A549 (cell line): ENCODE measurements around the gene PRRG2. TPM values are rescaled to one million over a fixed set of nuclear protein-coding genes. Genes with fewer than 3 reads are reported as not detected.

Experiments used
- ATAC-seq, 2 experiments: fragments of 200-7000 bp in 1 of 2; fragments of >200 bp in 1 of 2; cut with Nextera tagmentation in 1 of 2; cut with Tn5 transposase in 1 of 2; 3 replicates each; pipeline versions ENCODE4 v1.8.0 to v1.9.1; 2018 to 2020; ENCODE audit warnings: mild to moderate bottlenecking in 1 of 2, moderate library complexity in 1 of 2
- CTCF ChIA-PET: fragments of 300-600 bp; sonication (Branson Sonifier 250); formaldehyde crosslinking; extraction: SDS; loops from one replicate; lab custom pipeline; 2021; ENCODE audit warnings: antibody characterized with exemption, inconsistent platforms; lab: Yijun Ruan, JAX
- POLR2A ChIA-PET: fragments of 350-600 bp; formaldehyde crosslinking; extraction: SDS; loops from one replicate; lab custom pipeline; 2021; ENCODE audit warnings: antibody characterized with exemption, inconsistent platforms; lab: Yijun Ruan, JAX
- DNase-seq, 2 experiments: peaks; one replicate each; pipeline versions ENCODE4 v3.0.0 to v3.0.0-alpha.2; 2011 to 2016; ENCODE audit warnings: low read depth in 1 of 2, low spot score in 1 of 2
- FAIRE-seq: peaks from 2 replicates; lab custom pipeline; 2011; peaks lifted over from hg19 to GRCh38; lab: Jason Lieb, UNC
- H3K27ac ChIP-seq, 2 experiments: fragments of >200 bp; sonication (Bioruptor Twin); formaldehyde crosslinking; 3 replicates each; pipeline ENCODE4 v1.5.1; 2016 to 2017
- H3K4me1 ChIP-seq: fragments of >200 bp; sonication (Bioruptor Twin); formaldehyde crosslinking; 3 replicates; pipeline ENCODE4 v1.6.1; 2016
- H3K4me2 ChIP-seq: fragments of >200 bp; sonication (Bioruptor Twin); formaldehyde crosslinking; 3 replicates; pipeline ENCODE4 v1.6.1; 2016
- H3K4me3 ChIP-seq: fragments of >200 bp; sonication (Bioruptor Twin); formaldehyde crosslinking; 3 replicates; pipeline ENCODE4 v1.5.1; 2016
- H3K9me3 ChIP-seq: fragments of >200 bp; sonication (Bioruptor Twin); formaldehyde crosslinking; 3 replicates; pipeline ENCODE4 v1.6.1; 2016
- CEBPB ChIP-seq, 2 experiments: fragments of >200 bp in 1 of 2; sonication (Bioruptor Twin) in 1 of 2; formaldehyde crosslinking in 1 of 2; IDR thresholded peaks; 2 replicates each; pipeline ENCODE4 v1.6.1; 2012 to 2016
- EP300 ChIP-seq, 2 experiments: fragments of >200 bp; sonication (Bioruptor Twin); formaldehyde crosslinking; IDR thresholded peaks; 2 replicates in 1 of 2; 3 replicates in 1 of 2; pipeline ENCODE4 v1.6.1; 2016 to 2017
- FOSB ChIP-seq: fragments of 250-450 bp; sonication (Bioruptor Pico); IDR thresholded peaks from 2 replicates; pipeline ENCODE4 v1.5.0; 2020; ENCODE audit warnings: mild to moderate bottlenecking, moderate library complexity
- FOSL2 ChIP-seq, 2 experiments: fragments of 450-650 bp in 1 of 2; fragments of >200 bp in 1 of 2; sonication (Bioruptor Twin) in 1 of 2; formaldehyde crosslinking; IDR thresholded peaks; 2 replicates each; pipeline versions ENCODE4 v1.5.0 to v1.6.1; 2016 to 2020; ENCODE audit warnings: mild to moderate bottlenecking in 1 of 2, moderate library complexity in 1 of 2
- GATA3 ChIP-seq: IDR thresholded peaks from 2 replicates; pipeline ENCODE4 v1.6.1; 2012; ENCODE audit warnings: borderline replicate concordance
- HDAC2 ChIP-seq: fragments of 200-600 bp; sonication (generic); IDR thresholded peaks from 2 replicates; pipeline ENCODE4 v1.6.1; 2016
- MAFK ChIP-seq: fragments of 450-650 bp; IDR thresholded peaks from 2 replicates; pipeline ENCODE4 v1.6.1; 2014; ENCODE audit not compliant: partially characterized antibody
- NPAS2 ChIP-seq: fragments of 250-450 bp; sonication (Bioruptor Pico); IDR thresholded peaks from 2 replicates; pipeline ENCODE4 v1.8.0; 2022; ENCODE audit warnings: mild to moderate bottlenecking, moderate library complexity, borderline replicate concordance
- POLR2AphosphoS2 ChIP-seq: conservative IDR thresholded peaks from 2 replicates; pipeline ENCODE4 v1.6.1; 2012; ENCODE audit warnings: low read length, improper control_type of control experiment, inconsistent platforms
- RAD21 ChIP-seq, 2 experiments: fragments of >200 bp in 1 of 2; sonication (Bioruptor Twin) in 1 of 2; formaldehyde crosslinking in 1 of 2; IDR thresholded peaks in 1 of 2; conservative IDR thresholded peaks in 1 of 2; 2 replicates in 1 of 2; 3 replicates in 1 of 2; pipeline ENCODE4 v1.6.1; 2012 to 2018; ENCODE audit warnings: inconsistent platforms in 1 of 2
- RARB ChIP-seq: fragments of 250-450 bp; sonication (Bioruptor Pico); IDR thresholded peaks from 2 replicates; pipeline ENCODE4 v1.8.0; 2021; ENCODE audit warnings: mild to moderate bottlenecking, moderate library complexity
- SMC3 ChIP-seq: fragments of >200 bp; sonication (Bioruptor Twin); formaldehyde crosslinking; IDR thresholded peaks from 3 replicates; pipeline ENCODE4 v1.6.1; 2018; ENCODE audit warnings: inconsistent platforms
- TFCP2L1 ChIP-seq: fragments of 250-450 bp; sonication (Bioruptor Pico); IDR thresholded peaks from 2 replicates; pipeline ENCODE4 v1.5.0; 2021; ENCODE audit warnings: mild to moderate bottlenecking
- WGBS: methylation state at CpG from one replicate; pipeline ENCODE4 v1.1.6; 2017; ENCODE audit errors: missing lambda C conversion rate; 5-methylcytosine and 5-hydroxymethylcytosine counted together
- polyA plus RNA-seq, 4 experiments: library from polyadenylated mRNA; depleted of rRNA in 3 of 4; stranded (reverse); fragments of >200 nt; fragmentation: RNase III in 1 of 4; extraction: RNeasy Plus Mini Kit Qiagen cat#74134 plus additional on column Dnase treatment in 1 of 4; gene quantifications; 2 replicates in 3 of 4; 3 replicates in 1 of 4; pipeline ENCODE4 v1.2.3, GENCODE V29; 2011 to 2017
- TF ChIP-seq, protein P1 (sequence below): fragments of >200 bp; sonication (Bioruptor Twin); formaldehyde crosslinking; IDR thresholded peaks from 3 replicates; pipeline ENCODE4 v1.6.1; 2016
- TF ChIP-seq, protein P2 (sequence below): fragments of 200-600 bp; sonication (generic); IDR thresholded peaks from 2 replicates; pipeline ENCODE4 v1.6.1; 2016; ENCODE audit warnings: antibody characterized with exemption, mild to moderate bottlenecking, moderate library complexity
- TF ChIP-seq, protein P3 (sequence below): IDR thresholded peaks from 2 replicates; pipeline ENCODE4 v1.6.1; 2012; ENCODE audit warnings: low read depth, borderline replicate concordance
- TF ChIP-seq, protein P4 (sequence below): fragments of 250-450 bp; sonication (Bioruptor Pico); IDR thresholded peaks from 2 replicates; pipeline ENCODE4 v1.5.0; 2021; ENCODE audit warnings: mild to moderate bottlenecking, moderate library complexity, borderline replicate concordance
- TF ChIP-seq, protein P5 (sequence below): fragments of 150-350 bp; IDR thresholded peaks from 2 replicates; pipeline ENCODE4 v1.6.1; 2014; ENCODE audit warnings: low read depth, mild to moderate bottlenecking, low read length

The PRRG2 gene
- polyA plus RNA-seq, 2 of the 4 experiments (the other 2 are of a cell fraction) = 0.53 to 1.0 TPM

DNA sequence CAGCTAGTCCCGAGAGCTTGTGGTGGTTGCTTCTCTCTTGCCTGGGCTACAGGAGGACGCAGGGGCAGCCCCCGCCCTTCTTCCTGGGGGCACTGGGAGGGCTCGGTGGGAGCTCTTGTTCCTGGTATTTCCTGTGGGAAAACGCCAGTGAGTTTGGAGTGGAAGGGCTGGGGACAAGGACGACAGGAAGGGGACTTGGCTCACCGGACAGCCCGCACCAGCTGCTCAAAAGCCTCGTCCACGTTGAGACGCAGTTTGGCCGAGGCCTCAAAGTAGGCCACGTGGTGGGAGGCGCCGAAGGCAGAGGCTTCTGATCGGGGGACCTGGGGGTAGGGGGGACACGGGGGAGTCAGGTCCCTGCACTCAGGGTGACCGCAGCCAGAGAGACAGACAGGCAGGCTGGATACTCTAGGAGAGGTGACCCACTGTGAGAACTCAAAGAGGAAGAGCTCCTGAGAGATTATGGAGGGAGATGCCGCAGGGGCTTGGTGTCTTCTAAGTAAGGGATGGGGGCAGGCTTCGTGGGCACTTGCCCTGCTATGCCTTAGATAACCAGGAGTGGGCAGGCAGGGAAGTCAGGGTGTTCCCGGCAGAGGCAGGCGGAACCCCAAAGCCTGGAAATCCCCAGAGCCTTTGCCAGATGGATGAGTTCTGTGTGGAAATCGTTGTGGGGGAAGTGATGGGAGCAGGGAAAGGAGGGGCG is 54.6 kb downstream of the PRRG2 start:
- no peak overlapping the region for H3K4me2 ChIP-seq
- peaks cover 20% of the 10 kb centered on the region for H3K4me1 ChIP-seq
- CTCF ChIA-PET = interaction anchor here (0.7 to 1.8 kb wide), 4 partner anchors 21 to 65 kb away, joined by 3 to 4 read pairs (median 4); no protein-coding TSS in a partner anchor
- H3K9me3 ChIP-seq = no peaks in the 10 kb centered on the region
- FAIRE-seq = no peak
- H3K4me3 ChIP-seq = no peak overlapping the region
- DNase-seq = peak in 1 of 2 experiments; percentile 50
- POLR2A ChIA-PET = interaction anchor here (0.9 kb wide), 1 partner anchor 41 kb away, joined by 3 read pairs; no protein-coding TSS in a partner anchor
- ATAC-seq = no peak
- 80% methylated on average over 24 of the region's 24 CpGs for WGBS
- TF ChIP-seq FOSB = peak; percentile 37; the same call in 1 of the 2 replicates
- TF ChIP-seq RAD21 (conservative IDR thresholded peaks at IDR 0.05 in 1 of 2, IDR thresholded peaks at IDR 0.05 in 1 of 2) = no peak
- H3K27ac ChIP-seq = peak overlapping the region in 1 of 2 experiments; percentile 26; a peak in 2 of 6 replicates

DNA sequence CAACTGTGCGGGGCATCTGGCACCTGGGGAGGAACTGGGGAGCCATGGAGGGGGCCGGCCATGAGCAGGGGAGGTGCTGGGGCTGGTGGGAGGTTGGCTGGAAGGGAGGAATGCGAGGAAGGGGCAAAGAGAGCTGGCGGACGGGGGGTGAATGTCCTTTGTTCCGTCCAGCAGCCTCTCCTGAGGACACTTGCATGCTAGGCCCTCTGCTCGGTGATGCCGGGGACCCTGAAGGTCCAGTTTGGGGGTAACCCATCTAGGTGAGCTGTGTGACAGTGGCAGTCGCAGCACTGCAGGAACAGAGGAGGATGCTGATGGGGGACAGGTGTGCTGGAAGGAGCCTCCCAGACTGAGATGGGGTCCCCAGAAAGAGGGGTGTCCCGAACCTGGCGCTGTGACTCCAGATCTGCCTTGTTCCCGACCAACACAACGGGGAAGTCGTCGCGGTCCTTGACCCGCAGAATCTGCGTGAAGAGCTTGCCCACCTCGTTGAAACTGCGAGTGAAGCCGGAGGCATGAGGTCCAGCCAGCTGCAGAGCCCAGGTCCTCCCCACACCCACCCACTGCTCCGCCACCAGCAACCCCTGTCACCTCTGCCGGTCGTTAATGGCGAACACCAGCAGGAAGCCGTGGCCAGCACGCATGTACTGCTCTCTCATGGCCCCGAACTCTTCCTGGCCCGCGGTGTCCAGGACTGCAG is 55.3 kb downstream of the PRRG2 start:
- ATAC-seq = no peak
- H3K27ac ChIP-seq = peak overlapping the region in 1 of 2 experiments; percentile 26; a peak in 2 of 6 replicates
- ChIA-PET POLR2A (interaction anchor here (0.9 kb wide), 1 partner anchor 40 kb away, joined by 3 read pairs; no protein-coding TSS in a partner anchor), CTCF (interaction anchor here (1.0 to 1.8 kb wide), 4 partner anchors 22 to 500 kb away, joined by 3 to 4 read pairs (median 4); no protein-coding TSS in a partner anchor)
- no peak overlapping the region for H3K4me2 ChIP-seq
- no peak for DNase-seq
- no peak for FAIRE-seq
- 91% methylated on average over 30 of the region's 30 CpGs for WGBS
- TF ChIP-seq NPAS2 (CRISPR knock-in tag) = no peak
- TF ChIP-seq SMC3 = no peak
- 0 out of 2 replicates have a peak, but pooled peaks have one; percentile 1 for TF ChIP-seq FOSB
- no peak for TF ChIP-seq POLR2AphosphoS2
- no peaks in the 10 kb centered on the region for H3K9me3 ChIP-seq
- H3K4me3 ChIP-seq = no peak overlapping the region
- peaks cover 20% of the 10 kb centered on the region for H3K4me1 ChIP-seq

DNA sequence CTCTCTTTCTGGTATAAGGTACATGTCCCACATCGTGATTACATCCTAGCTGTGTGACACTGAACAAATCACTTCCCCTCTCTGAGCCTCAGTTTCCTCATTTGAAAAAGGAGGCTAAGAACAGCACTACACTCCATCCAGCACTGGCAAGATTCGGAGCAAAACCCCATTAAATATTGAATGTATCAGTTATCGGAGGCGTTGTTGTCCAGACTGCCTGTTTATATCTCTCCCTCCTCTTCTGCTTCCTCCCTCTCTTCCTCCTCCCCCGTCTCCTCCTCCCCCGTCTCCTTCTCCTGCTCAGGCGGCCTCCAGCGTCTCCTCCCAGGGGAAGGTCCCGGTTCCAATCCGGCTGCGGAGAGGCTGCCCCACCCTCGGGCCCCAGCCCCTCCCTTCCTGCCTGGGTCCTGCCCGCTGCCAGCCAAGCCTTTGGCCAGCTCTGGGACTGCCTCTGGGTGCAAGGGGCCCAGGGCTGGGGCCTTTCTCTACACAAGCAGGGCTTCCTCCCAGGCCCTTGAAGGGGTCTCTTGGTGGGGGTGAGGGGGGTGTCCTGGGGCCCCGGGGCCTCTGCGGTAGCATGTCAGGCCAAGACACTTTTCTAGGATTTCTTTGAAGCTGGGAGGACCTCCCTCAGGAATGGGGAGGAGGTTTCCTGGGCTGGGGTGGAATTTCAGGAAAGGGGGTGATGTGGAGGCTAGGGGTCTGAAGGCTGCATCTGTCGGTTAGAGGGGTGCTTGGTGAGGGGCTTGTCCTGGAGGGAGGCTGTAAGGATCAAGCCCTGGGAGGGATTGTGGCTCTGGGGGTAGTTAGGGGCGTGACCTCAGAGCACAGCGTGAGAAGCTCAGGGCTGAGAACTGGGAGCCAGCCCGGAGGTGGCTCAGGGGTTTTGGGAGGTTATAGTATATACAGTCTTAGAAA is 57.0 kb downstream of the PRRG2 start:
- Histone ChIP-seq H3K4me3 (peak overlapping the region; percentile 32), H3K27ac (peak overlapping the region; percentile 93 to 94), H3K4me1 (peaks cover 24% of the 10 kb centered on the region), H3K4me2 (peak overlapping the region; percentile 97), H3K9me3 (no peaks in the 10 kb centered on the region)
- ChIA-PET CTCF (interaction anchor here (0.6 to 12.4 kb wide), 4 partner anchors 22 to 85 kb away, joined by 3 to 134 read pairs (median 60); partner anchors contain the start of genes BCL2L12 and IRF3), POLR2A (interaction anchor here (0.9 to 1.2 kb wide), 4 partner anchors 38 to 142 kb away, joined by 3 to 4 read pairs (median 4); partner anchors contain the start of genes NOSIP, PRRG2 and RPS11)
- ATAC-seq (peak; percentile 16 to 43), DNase-seq (peak; percentile 85 to 87), FAIRE-seq (no peak)
- WGBS = 6% methylated on average over 11 of the region's 19 CpGs
- TF ChIP-seq, protein P1, sequence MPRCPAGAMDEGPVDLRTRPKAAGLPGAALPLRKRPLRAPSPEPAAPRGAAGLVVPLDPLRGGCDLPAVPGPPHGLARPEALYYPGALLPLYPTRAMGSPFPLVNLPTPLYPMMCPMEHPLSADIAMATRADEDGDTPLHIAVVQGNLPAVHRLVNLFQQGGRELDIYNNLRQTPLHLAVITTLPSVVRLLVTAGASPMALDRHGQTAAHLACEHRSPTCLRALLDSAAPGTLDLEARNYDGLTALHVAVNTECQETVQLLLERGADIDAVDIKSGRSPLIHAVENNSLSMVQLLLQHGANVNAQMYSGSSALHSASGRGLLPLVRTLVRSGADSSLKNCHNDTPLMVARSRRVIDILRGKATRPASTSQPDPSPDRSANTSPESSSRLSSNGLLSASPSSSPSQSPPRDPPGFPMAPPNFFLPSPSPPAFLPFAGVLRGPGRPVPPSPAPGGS = 0 out of 3 replicates have a peak, but pooled peaks have one; percentile 9
- TF ChIP-seq, protein P2, sequence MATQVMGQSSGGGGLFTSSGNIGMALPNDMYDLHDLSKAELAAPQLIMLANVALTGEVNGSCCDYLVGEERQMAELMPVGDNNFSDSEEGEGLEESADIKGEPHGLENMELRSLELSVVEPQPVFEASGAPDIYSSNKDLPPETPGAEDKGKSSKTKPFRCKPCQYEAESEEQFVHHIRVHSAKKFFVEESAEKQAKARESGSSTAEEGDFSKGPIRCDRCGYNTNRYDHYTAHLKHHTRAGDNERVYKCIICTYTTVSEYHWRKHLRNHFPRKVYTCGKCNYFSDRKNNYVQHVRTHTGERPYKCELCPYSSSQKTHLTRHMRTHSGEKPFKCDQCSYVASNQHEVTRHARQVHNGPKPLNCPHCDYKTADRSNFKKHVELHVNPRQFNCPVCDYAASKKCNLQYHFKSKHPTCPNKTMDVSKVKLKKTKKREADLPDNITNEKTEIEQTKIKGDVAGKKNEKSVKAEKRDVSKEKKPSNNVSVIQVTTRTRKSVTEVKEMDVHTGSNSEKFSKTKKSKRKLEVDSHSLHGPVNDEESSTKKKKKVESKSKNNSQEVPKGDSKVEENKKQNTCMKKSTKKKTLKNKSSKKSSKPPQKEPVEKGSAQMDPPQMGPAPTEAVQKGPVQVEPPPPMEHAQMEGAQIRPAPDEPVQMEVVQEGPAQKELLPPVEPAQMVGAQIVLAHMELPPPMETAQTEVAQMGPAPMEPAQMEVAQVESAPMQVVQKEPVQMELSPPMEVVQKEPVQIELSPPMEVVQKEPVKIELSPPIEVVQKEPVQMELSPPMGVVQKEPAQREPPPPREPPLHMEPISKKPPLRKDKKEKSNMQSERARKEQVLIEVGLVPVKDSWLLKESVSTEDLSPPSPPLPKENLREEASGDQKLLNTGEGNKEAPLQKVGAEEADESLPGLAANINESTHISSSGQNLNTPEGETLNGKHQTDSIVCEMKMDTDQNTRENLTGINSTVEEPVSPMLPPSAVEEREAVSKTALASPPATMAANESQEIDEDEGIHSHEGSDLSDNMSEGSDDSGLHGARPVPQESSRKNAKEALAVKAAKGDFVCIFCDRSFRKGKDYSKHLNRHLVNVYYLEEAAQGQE = no peak
- TF ChIP-seq RARB (CRISPR knock-in tag) (no peak), CEBPB (IDR thresholded peaks at IDR 0.05) (no peak), TFCP2L1 (no peak), FOSL2 (IDR thresholded peaks at IDR 0.05) (no peak), FOSL2 (CRISPR knock-in tag; IDR thresholded peaks at IDR 0.05) (no peak), EP300 (IDR thresholded peaks at IDR 0.05) (no peak), GATA3 (no peak), HDAC2 (no peak), MAFK (no peak), SMC3 (no peak)
- TF ChIP-seq, protein P3, sequence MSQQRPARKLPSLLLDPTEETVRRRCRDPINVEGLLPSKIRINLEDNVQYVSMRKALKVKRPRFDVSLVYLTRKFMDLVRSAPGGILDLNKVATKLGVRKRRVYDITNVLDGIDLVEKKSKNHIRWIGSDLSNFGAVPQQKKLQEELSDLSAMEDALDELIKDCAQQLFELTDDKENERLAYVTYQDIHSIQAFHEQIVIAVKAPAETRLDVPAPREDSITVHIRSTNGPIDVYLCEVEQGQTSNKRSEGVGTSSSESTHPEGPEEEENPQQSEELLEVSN = no peak
- TF ChIP-seq, protein P4, sequence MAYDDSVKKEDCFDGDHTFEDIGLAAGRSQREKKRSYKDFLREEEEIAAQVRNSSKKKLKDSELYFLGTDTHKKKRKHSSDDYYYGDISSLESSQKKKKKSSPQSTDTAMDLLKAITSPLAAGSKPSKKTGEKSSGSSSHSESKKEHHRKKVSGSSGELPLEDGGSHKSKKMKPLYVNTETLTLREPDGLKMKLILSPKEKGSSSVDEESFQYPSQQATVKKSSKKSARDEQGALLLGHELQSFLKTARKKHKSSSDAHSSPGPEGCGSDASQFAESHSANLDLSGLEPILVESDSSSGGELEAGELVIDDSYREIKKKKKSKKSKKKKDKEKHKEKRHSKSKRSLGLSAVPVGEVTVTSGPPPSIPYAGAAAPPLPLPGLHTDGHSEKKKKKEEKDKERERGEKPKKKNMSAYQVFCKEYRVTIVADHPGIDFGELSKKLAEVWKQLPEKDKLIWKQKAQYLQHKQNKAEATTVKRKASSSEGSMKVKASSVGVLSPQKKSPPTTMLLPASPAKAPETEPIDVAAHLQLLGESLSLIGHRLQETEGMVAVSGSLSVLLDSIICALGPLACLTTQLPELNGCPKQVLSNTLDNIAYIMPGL (CRISPR knock-in tag) = no peak
- TF ChIP-seq, protein P5, sequence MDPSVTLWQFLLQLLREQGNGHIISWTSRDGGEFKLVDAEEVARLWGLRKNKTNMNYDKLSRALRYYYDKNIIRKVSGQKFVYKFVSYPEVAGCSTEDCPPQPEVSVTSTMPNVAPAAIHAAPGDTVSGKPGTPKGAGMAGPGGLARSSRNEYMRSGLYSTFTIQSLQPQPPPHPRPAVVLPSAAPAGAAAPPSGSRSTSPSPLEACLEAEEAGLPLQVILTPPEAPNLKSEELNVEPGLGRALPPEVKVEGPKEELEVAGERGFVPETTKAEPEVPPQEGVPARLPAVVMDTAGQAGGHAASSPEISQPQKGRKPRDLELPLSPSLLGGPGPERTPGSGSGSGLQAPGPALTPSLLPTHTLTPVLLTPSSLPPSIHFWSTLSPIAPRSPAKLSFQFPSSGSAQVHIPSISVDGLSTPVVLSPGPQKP = no peak
